ENCODE measurements around the gene HBE1. TPM values are rescaled to one million over a fixed set of nuclear protein-coding genes. Genes with fewer than 3 reads are reported as not detected.

Gene HBE1
- polyA plus RNA-seq, 3 donors: not detected

DNA sequence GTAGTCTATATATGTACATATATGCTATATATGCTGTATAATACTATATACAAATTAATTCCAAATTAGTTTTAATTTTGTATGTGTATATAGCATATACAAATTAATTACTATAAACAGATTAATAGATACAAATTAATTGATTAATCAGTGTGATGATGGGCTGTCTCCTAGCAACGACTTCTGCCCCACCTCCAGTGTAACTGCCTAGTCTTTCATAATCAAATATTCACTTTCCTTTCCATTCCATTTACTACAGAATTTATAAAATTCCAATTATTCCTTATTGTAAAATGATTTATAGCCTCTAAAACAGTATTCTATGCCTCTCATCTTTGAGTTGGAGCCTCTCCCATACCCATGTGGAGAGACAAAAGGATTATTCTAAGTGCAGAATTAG is 36.4 kb downstream of the HBE1 start:
- no peaks in the 10 kb centered on the region for H3K36me3 Mint-ChIP-seq
- H3K4me3 ChIP-seq (replicated peaks in 1 of 3; ENCODE audit: low read depth in 2 of 3, low read length in 3 of 3): no peak overlapping the region
- peaks cover 7% of the 10 kb centered on the region for H3K4me1 Mint-ChIP-seq
- no peaks in the 10 kb centered on the region for H4K20me1 ChIP-seq (ENCODE audit: insufficient read depth, low read length)
- no peaks in the 10 kb centered on the region for H3K27me3 ChIP-seq (ENCODE audit: control insufficient read depth in 2 of 2, insufficient read depth in 2 of 2, low read length in 2 of 2)
- no peak overlapping the region for H3K9ac ChIP-seq (ENCODE audit: insufficient read depth, low read length, poor library complexity, severe bottlenecking)
- no peaks in the 10 kb centered on the region for H3K36me3 ChIP-seq (replicated peaks in 1 of 2; ENCODE audit: control insufficient read depth in 1 of 2, insufficient read depth in 2 of 2, low read length in 2 of 2)
- no peak overlapping the region for H2AFZ ChIP-seq (ENCODE audit: insufficient read depth, low read depth, low read length, poor library complexity, severe bottlenecking)
- H3K9me3 Mint-ChIP-seq: no peaks in the 10 kb centered on the region
- H3K4me2 ChIP-seq (replicated peaks; ENCODE audit: extremely low read depth, low read length, poor library complexity, severe bottlenecking): no peak overlapping the region
- intact Hi-C loops (cut with micrococcal nuclease): no loop called here
- no peaks in the 10 kb centered on the region for H3K79me2 ChIP-seq (ENCODE audit: insufficient read depth, low read length)
- H3K27me3 Mint-ChIP-seq (ENCODE audit: low read depth in 3 of 3): peaks cover 0 to 1% (median 0%) of the 10 kb centered on the region in 3 donors
- TF ChIP-seq, protein P1, sequence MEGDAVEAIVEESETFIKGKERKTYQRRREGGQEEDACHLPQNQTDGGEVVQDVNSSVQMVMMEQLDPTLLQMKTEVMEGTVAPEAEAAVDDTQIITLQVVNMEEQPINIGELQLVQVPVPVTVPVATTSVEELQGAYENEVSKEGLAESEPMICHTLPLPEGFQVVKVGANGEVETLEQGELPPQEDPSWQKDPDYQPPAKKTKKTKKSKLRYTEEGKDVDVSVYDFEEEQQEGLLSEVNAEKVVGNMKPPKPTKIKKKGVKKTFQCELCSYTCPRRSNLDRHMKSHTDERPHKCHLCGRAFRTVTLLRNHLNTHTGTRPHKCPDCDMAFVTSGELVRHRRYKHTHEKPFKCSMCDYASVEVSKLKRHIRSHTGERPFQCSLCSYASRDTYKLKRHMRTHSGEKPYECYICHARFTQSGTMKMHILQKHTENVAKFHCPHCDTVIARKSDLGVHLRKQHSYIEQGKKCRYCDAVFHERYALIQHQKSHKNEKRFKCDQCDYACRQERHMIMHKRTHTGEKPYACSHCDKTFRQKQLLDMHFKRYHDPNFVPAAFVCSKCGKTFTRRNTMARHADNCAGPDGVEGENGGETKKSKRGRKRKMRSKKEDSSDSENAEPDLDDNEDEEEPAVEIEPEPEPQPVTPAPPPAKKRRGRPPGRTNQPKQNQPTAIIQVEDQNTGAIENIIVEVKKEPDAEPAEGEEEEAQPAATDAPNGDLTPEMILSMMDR (IDR thresholded peaks at IDR 0.05): no peak
- no peak overlapping the region for H3K27ac Mint-ChIP-seq
- H3K9me3 ChIP-seq (replicated peaks in 1 of 2; ENCODE audit: control insufficient read depth in 1 of 2, insufficient read depth in 1 of 2, low read length in 2 of 2): no peaks in the 10 kb centered on the region
- DNase-seq: no peak
- H3K4me3 Mint-ChIP-seq: no peak overlapping the region
- H3K4me1 ChIP-seq (ENCODE audit: control insufficient read depth in 1 of 2, insufficient read depth in 2 of 2, low read length in 2 of 2): no peaks in the 10 kb centered on the region
- no peak overlapping the region for H3K27ac ChIP-seq (ENCODE audit: low read depth in 1 of 2, low read length in 2 of 2)
- no CpG with 5 or more reads among the region's 1 CpG for WGBS (ENCODE audit: insufficient coverage)

DNA sequence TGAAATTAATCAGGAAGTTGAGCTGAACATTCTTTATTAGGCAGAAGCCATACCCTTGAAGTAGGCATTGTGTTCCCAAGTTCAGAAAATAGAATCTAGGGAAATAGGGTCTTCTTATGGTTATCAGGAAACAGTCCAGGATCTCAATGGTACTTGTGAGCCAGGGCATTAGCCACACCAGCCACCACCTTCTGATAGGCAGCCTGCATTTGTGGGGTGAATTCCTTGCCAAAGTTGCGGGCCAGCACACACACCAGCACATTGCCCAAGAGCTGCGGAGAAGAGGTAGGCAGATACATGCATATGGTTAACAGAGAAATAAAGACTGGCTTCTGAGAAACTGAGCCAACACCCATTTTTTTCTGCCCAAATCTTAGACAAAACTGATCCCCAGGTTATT is 36.9 kb downstream of the HBE1 start:
- Histone ChIP-seq H3K4me1 (ENCODE audit: control insufficient read depth in 1 of 2, insufficient read depth in 2 of 2, low read length in 2 of 2) (no peaks in the 10 kb centered on the region), H4K20me1 (ENCODE audit: insufficient read depth, low read length) (no peaks in the 10 kb centered on the region), H2AFZ (ENCODE audit: insufficient read depth, low read depth, low read length, poor library complexity, severe bottlenecking) (no peak overlapping the region), H3K27ac (ENCODE audit: low read depth in 1 of 2, low read length in 2 of 2) (no peak overlapping the region), H3K4me3 (replicated peaks in 1 of 3; ENCODE audit: low read depth in 2 of 3, low read length in 3 of 3) (no peak overlapping the region), H3K9ac (ENCODE audit: insufficient read depth, low read length, poor library complexity, severe bottlenecking) (no peak overlapping the region), H3K27me3 (ENCODE audit: control insufficient read depth in 2 of 2, insufficient read depth in 2 of 2, low read length in 2 of 2) (no peaks in the 10 kb centered on the region), H3K79me2 (ENCODE audit: insufficient read depth, low read length) (no peaks in the 10 kb centered on the region), H3K36me3 (replicated peaks in 1 of 2; ENCODE audit: control insufficient read depth in 1 of 2, insufficient read depth in 2 of 2, low read length in 2 of 2) (no peaks in the 10 kb centered on the region), H3K9me3 (replicated peaks in 1 of 2; ENCODE audit: control insufficient read depth in 1 of 2, insufficient read depth in 1 of 2, low read length in 2 of 2) (no peaks in the 10 kb centered on the region), H3K4me2 (replicated peaks; ENCODE audit: extremely low read depth, low read length, poor library complexity, severe bottlenecking) (no peak overlapping the region)
- H3K4me1 Mint-ChIP-seq: peaks cover 7% of the 10 kb centered on the region
- no CpG with 5 or more reads among the region's 2 CpGs for whole genome bisulfite sequencing (ENCODE audit: insufficient coverage)
- intact Hi-C loops (cut with micrococcal nuclease): no loop called here
- no peak overlapping the region for H3K27ac Mint-ChIP-seq
- no peak overlapping the region for H3K4me3 Mint-ChIP-seq
- no peaks in the 10 kb centered on the region for H3K36me3 Mint-ChIP-seq
- H3K27me3 Mint-ChIP-seq (ENCODE audit: low read depth in 3 of 3): peaks cover 0 to 1% (median 0%) of the 10 kb centered on the region in 3 donors
- no peaks in the 10 kb centered on the region for H3K9me3 Mint-ChIP-seq
- DNase-seq: no peak
- TF ChIP-seq, protein P1 (IDR thresholded peaks at IDR 0.05): no peak
